ENCODE results near the gene IFNK.

IFNK gene

DNA sequence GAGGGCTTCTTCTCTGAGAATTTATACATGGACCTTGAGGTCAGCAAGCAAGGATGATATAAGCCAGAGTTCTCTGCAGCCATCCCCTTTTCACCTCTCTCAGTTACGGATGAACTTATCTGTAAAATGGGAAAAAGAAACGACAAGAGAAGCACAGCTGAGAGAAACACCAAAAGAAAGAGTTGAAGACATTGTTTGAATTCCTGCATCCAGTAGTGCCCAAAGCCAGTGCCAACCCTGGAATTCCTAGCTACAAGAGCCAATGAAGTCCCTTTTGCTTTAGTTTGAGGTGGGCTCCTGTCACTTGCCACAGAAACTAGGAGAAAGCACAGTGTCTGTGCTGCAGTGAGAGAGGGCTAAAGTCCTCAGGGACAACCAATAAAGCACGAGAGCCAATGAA, 12.1 kb downstream of the IFNK start:
- in situ Hi-C loops (cut with MboI; ENCODE audit: low sequenced_read_pairs), result loop anchor here (25.0 kb wide), 1 partner anchor 199 kb away; no protein-coding TSS in a partner anchor

DNA sequence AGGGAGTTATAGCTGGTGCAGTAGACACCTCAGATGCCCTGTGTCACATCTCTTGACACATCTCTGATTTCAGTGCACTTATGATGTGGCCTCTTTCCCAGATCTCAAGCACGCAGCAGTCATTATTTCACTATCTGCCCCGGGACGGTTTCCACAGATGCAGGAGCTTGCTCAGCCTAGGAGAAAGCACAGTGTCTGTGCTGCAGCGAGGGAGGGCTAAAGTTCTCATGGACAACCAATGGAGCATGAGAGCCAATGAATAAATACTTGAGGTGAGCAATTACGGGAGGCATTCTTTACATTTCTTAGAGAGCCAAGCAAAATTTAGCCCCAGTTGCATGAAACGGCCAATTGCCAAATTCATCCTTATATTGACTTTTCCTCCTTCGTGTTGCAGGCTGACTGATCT, 12.9 kb downstream of the IFNK start:
- in situ Hi-C loops (cut with MboI; ENCODE audit: low sequenced_read_pairs), result loop anchor here (25.0 kb wide), 1 partner anchor 200 kb away; no protein-coding TSS in a partner anchor

DNA sequence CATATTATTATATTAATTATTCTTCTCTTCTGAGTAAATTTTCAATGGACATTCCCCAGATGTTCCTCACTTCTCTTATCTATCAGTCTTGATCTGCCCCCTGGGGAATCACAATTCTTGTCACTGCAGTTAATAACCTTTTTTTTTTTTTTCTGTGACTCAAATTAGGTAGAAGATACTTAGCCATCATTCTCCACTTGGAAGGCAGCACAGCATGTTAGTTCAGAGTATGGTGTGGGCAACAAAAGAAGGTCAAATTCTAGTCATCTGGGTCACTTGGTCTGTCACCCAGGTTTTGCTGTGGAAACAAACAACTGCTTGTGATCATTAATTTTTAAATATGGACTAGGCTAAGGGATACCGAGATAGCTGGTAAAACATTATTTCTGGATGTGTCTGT, 13.7 kb downstream of the IFNK start:
- in situ Hi-C loops (cut with MboI; ENCODE audit: low sequenced_read_pairs), result loop anchor here (25.0 kb wide), 1 partner anchor 200 kb away; no protein-coding TSS in a partner anchor

DNA sequence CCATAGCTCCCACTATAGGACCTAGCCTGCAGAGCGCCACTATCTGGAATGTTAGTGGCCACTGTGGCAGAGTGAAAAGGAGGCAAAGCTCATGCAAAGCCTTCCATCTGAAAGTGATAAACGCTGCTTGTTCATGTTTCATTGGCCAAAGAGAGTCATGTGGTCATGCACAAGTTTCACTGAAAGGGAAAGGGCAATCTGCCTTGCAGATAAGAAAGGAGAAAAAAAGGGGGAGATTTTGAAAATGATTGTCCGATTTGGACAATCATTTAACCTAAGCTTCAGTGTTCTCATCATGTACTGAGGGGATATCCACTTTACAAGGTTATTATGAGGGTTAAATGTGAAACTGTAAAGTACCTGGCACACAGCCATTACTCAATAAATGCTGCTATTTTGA, 14.6 kb downstream of the IFNK start:
- in situ Hi-C loops (cut with MboI; ENCODE audit: low sequenced_read_pairs), result loop anchor here (25.0 kb wide), 1 partner anchor 201 kb away; no protein-coding TSS in a partner anchor

DNA sequence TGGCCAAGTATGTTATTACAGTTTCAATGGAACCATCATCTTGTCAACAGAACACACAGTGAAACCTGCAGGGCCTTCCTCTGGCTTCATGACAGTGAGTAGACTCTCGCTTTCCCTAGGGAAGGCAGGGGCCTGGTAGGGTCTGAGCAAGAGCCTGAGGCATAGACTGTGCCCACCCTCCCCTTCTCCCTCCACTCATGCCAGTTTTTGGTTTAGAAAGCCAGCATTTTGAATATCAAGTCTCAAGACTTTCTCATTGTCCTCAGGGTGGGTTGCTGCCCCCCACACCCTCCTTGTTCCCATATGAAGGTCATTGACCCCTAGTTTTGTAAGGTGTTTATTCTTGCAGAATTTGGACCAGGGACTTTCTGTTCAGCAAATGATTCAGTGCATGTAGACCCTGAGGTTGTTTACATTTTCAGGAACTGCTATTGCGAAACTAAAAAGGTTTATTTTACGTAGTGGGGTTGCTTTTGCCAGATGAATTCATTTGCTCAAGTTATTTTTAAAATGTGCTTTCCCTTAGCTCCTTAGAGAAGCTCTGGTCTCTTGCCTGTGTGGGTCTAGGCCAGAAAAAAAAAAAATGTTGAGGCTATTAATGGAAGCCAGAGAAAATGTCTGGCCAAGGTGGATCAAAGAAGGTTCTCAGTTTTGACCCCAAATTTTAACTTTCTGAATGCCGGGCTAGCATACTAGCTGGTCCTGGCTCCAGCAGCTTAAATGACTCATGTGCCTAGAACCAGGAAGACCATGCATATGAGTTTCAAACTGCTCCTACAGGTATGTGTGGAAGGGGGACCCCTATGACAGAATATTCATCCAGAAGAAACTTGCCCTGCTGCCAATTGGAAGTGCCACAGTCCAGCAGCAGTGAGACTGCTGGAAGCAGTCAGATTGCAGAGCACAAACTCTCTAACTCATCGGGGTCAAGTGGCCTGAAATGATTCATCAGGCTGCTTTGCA, 15.7 kb downstream of the IFNK start:
- in situ Hi-C loops (cut with MboI; ENCODE audit: low sequenced_read_pairs), result loop anchor here (25.0 kb wide), 1 partner anchor 202 kb away; no protein-coding TSS in a partner anchor

DNA sequence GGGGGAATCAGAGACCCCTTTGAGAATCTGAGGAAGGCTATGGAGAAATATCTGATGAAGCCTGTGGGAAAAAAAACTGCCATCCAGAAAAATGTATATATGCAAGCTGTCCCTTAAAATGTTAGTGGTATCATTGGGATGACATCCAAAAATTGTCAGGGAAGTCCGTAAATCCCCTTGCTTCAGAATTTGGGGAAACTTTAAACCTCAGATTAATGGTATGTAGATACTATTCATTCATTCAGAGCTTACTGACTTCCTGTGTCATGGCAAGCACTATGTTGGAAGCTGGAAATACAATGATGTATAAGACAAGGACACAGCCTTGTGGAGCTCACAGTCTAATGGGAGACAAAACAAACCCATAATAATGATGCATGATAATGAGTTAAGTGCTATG, 16.4 kb downstream of the IFNK start:
- in situ Hi-C loops (cut with MboI; ENCODE audit: low sequenced_read_pairs), result loop anchor here (25.0 kb wide), 1 partner anchor 203 kb away; no protein-coding TSS in a partner anchor

DNA sequence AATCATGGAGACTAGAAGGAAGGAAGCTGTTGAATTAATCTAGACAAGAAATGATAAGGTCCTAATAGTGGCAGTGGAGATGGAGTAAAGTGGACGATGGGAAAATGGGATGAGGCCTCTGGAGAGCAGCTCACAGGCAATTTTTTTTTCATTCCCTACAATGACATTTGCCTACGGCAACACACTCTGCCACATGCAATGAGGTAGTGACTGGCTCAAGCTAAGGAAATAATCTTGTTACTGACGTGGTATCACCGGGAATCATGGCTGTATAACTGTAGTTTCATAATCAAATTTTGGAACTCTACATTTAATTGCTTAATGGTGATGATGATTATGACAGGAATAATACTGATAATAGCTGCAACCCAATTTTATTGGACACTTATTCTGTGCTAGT, 17.6 kb downstream of the IFNK start:
- in situ Hi-C loops (cut with MboI; ENCODE audit: low sequenced_read_pairs), result loop anchor here (25.0 kb wide), 1 partner anchor 204 kb away; no protein-coding TSS in a partner anchor

DNA sequence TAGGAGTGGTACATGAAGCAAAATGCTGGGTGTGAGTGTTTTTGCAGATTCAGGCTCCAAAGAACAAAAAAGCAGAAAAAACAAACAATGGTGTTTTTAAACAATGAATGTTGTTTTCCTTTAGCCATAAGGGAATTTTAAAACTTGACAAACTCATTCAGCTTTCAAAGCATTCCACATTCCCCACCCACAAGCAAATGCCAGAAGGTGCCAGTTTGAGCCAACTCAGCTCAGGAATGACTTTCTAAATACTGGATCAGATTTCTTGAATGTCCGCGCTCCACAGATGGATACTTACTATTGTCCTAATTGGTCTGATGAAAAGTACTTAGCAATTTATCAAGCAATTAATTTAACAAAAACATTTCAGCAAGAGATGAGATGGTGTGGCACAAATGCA, 18.4 kb downstream of the IFNK start:
- in situ Hi-C loops (cut with MboI; ENCODE audit: low sequenced_read_pairs), result loop anchor here (25.0 kb wide), 1 partner anchor 205 kb away; no protein-coding TSS in a partner anchor

DNA sequence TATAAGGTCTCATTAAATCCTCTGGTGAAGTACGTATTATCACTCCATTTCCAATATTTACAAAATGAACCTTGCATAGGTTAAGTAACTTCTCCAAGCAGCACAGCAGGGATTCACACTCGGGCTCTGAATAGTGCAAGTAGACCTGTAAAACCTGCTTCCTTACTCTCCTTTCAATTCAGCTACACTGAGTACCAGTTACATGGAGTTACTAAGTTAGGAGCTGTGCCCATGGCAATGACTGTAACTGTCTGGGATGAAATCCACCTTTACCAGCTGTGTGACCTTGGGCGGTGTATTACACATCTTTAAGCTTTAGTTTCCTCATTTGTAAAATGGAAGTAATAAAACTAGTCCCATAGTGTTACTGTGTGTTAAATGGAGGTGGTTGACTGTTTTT, 21.4 kb downstream of the IFNK start:
- in situ Hi-C loops (cut with MboI; ENCODE audit: low sequenced_read_pairs), result loop anchor here (25.0 kb wide), 1 partner anchor 208 kb away; no protein-coding TSS in a partner anchor

DNA sequence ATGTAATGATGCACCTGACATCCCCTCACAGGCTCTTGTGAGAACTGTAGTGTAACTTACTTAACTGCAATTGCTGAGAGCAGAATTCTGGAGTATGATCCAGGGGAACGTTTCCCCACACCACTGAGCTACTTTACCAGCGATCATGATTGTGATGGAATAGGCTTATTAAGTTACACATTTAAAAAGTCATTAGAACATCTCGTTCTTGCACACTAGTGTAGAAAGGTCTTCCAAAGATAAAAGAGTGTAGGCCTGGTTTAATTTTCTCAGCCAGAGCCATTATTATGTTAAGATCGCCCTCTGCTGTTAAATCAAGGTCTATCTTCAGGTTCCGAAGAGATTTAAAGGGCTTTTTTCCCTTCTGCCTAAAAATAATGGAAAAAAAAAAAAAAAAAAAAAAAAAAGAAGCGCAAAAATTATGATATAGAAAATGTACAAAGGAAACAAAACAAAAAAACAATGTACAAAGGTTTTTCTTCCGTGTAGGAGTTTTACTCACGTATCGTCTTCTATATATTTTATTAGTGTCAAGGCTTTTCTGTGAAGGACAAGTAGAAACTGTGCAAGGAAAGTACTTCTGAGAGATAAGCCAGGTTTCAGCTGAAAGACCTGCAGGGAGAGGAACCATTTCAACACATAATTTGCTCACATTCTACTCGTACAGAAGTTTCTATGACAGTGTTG, 24.1 kb downstream of the IFNK start:
- in situ Hi-C loops (cut with MboI; ENCODE audit: low sequenced_read_pairs), result loop anchor here (25.0 kb wide), 1 partner anchor 211 kb away; no protein-coding TSS in a partner anchor

DNA sequence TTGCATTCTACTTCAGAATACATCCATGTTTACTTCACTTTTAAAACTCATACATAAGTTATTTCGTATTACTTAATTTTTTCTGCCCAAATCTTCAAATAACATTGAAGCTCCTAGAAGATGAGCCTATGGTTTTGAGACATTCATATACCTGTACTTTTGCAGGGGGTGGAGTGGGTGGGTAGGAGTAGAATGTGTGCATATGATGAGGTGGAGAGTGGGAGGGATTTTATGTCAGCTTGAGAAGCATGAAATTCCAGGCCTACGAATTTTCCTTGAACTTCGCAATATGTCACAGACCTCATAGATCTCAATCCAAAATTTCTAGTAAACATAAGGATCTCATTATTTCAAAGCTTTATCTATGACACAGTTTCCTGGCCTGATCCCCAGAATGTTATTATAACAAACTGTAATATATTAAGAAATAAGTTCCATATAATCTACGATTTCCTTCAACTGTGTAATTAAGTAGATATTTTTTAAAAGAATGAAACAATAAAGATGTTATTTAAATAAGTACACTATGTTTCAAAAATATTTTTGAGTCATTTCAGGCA, 25.2 kb downstream of the IFNK start:
- in situ Hi-C loops (cut with MboI; ENCODE audit: low sequenced_read_pairs), result loop anchor here (25.0 kb wide), 1 partner anchor 212 kb away; no protein-coding TSS in a partner anchor

DNA sequence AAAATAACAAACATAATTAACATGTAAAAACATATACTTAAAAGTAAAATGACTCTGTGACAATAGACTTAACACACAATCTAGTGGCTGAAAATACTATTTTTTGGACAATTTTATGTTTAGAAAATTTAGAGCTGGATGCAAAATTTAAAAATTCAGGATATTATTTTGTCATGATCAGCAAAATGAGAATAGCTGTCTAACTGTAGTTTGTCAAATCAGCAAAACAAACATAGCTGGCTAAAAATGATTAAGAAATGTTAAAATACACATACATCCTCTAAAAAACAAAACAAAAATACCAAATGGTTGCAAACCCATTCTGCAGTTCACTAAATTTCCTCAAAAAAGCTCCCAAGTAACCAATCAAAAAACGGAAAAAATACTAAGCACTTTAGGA, 30.6 kb downstream of the IFNK start:
- in situ Hi-C loops (cut with MboI; ENCODE audit: low sequenced_read_pairs), result no loop called here

DNA sequence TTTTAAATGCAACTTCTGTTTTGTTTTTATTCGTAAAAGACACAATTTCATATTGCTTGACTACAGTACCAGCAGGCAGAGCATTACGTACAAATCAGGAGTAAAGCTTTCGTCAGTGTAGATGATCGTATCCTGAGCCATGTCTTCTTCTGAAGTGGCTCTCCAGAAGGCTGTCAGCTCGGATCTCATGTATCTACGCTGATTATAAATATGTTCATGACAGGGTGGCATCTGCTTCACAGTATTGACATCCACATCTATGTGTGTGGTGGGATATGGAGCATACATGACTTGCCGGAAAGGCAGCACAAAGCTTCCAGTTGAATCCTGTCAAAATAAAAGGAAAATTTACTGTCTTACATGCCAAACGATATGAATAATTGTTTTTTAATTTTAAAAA, 32.4 kb downstream of the IFNK start:
- in situ Hi-C loops (cut with MboI; ENCODE audit: low sequenced_read_pairs), result no loop called here

DNA sequence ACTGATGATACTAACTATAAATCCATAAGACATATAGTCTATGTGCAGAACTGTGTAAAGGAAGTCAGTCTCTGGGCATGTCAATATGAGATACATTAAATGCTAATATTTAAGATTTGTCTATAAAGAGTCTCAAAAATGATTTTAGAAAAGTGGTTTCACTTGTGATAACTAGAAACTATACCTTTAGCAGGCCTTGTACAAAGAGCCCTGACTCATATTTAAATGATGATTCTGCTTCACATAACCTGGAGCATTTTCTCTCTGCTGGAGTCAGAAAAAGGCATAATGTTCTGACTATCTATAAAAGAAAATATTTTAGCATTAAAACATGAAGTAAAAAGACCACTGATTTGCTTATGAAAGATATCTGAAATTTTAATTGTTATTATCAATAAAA, 34.2 kb downstream of the IFNK start:
- in situ Hi-C loops (cut with MboI; ENCODE audit: low sequenced_read_pairs), result no loop called here

DNA sequence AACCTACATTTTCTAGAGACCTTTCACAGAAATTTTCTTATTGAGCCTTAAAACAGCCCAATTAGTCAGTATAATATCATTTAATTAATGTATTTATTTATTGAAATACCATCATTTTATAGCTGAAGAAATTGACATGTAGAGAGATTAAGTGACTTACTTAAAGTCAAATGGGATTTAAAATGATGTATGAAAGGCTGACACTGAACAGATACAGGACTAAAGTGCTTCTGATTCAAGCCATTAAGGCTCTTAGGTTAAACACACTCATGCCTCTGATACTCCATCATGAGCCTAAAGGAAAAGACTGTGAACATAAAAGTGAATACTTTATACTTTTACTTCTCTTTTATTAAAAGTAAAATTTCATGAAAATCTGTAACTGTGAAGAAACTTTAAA, 36.4 kb downstream of the IFNK start:
- in situ Hi-C loops (cut with MboI; ENCODE audit: low sequenced_read_pairs), result no loop called here

DNA sequence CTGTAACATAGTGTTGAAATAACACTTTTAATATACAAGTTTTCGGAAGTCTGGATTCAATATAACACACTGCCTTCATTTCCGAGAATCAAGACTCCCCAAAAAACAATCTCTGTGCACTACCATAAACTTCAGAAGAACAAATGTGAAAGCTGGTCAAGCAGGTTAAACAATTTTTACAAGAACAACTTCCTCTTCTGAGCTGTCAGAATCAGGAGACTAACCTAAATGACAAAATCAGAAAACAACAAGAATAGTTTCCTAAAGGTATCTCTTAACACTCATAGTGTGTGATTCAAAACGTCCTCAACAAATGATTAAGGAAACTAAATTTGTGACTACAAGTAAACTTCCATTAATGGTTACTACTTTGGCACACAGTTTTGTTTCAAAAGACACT, 37.6 kb downstream of the IFNK start:
- in situ Hi-C loops (cut with MboI; ENCODE audit: low sequenced_read_pairs), result no loop called here

DNA sequence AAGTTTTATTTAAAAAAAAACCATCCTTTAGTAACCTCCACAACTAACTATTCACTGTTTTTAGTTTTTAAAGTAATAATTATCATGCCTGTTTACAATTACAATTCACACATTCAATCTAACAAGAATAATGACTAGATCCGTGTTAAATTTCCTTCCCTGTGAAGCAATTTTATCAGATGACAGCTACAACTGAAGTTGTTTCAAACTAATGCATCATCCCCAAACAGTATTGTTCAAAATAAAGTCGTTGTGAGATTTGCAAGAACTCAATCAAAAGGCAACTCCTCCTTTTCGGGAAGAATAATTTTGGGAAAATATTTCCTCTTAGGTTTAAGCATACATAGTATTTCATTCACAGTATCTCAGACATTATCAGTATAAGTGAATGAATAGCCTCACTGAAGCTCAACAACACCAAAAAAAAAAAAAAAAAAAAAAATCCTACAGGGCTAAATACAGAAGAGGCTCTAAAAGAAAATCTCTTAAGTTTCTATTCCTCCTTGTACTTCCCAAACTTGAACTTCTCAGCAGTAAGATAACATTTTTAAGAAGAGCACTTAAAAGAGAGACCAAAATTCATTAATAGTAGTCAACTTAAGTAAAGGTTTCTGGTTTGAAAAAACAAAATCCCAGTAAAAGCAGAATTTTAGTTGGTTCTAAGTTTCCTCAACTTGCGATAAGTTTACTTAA, 39.8 kb downstream of the IFNK start:
- in situ Hi-C loops (cut with MboI; ENCODE audit: low sequenced_read_pairs), result no loop called here

DNA sequence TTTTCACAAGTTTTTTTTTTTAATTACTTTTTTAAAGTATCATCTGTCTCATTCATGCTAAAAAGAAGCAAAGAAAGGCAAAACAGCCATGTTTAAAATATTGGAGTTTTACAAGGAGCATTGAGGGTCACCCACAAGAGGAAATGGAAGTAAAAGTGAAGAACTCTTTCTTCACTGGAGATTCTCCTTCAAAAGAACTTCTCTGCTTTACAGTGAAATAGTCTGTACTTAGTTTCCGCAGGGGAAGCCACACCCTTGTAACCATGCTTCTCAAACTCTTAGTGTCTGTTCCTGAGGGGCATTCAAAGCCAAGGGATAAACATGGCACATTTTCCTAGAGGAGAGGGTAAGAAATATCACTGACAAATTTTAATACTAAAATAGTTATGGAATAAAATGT, 40.6 kb downstream of the IFNK start:
- in situ Hi-C loops (cut with MboI; ENCODE audit: low sequenced_read_pairs), result no loop called here

DNA sequence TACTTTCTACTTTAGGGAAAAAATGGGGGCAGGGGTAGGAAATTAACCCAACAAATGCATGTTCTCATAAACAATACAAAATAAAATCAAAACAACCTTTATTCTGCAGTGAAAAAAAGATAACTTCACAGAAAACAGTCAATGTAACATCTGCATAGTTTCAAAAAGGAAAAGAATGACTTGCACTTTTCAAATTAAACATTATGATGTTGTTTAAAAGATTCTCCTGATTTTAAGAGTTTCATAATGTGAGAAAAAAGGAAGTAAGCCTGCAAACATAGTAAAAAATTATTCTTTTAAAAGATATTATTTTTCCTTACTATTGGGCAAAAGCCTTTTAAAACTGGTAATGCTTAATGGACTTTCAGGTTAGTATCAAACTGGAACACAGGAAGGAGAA, 41.6 kb downstream of the IFNK start:
- in situ Hi-C loops (cut with MboI; ENCODE audit: low sequenced_read_pairs), result no loop called here

DNA sequence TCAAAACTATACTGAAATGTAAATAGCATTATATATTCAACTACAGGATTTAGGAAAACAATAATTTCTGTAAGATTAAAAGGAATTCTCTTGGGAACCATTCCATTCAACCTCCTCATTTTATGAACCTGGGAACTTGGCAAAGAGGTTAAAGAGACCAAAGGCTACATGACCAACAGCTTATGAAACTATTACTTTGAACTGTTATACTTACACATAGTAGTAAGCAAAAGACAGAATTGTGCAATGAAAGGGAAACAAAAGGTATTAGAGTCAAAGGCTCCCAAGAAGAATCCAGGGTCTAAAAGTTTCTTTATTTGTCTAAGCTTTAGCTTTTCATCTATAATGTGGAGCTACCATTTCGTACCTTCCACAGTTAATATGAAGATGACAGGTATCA, 42.0 kb downstream of the IFNK start:
- in situ Hi-C loops (cut with MboI; ENCODE audit: low sequenced_read_pairs), result no loop called here
